Epithelial cell of prostate (primary cell): Measurements from ENCODE around the gene TUSC2.
"Not testable (repeated sequence)": the region's sequence is repeated elsewhere in the genome, so short reads cannot be mapped to it uniquely, and the experiment has no call there.

Experiments
- DNase-seq: peaks from one replicate; pipeline ENCODE4 v3.0.0-alpha.2; 2011; ENCODE audit warnings: low read depth, low spot score
- H3K27ac ChIP-seq: fragments of 450-650 bp; 2 replicates; pipeline ENCODE4 v1.5.1; 2017; ENCODE audit warnings: mild to moderate bottlenecking

Gene TUSC2

GRCh38 chr3:50320853-50321335 is 7.1 kb downstream of the TUSC2 start:
- DNase-seq: no peak

GRCh38 chr3:50319894-50320625 is 8.0 kb downstream of the TUSC2 start:
- H3K27ac ChIP-seq: peak overlapping the region; percentile 76
- DNase-seq: no peak

More at GRCh38 chr3:50320853-50321335, 7.1 kb downstream of the TUSC2 start:
- peak overlapping the region; percentile 76 for H3K27ac ChIP-seq

- no peak overlapping the region for H3K27ac ChIP-seq
- DNase-seq: no peak
These were observed 8.7 kb downstream of the TUSC2 start for GRCh38 chr3:50319181-50319893.

GRCh38 chr3:50318615-50319014 is 9.4 kb downstream of the TUSC2 start:
- peak overlapping the region; percentile 97 for H3K27ac ChIP-seq
- no peak for DNase-seq

GRCh38 chr3:50318163-50318562 is 9.9 kb downstream of the TUSC2 start:
- H3K27ac ChIP-seq: peak overlapping the region; percentile 97
- no peak for DNase-seq

- peak overlapping the region; percentile 97 for H3K27ac ChIP-seq
- no peak for DNase-seq
These were observed 10.7 kb downstream of the TUSC2 start for GRCh38 chr3:50317300-50317699.

- peak overlapping the region; percentile 97 for H3K27ac ChIP-seq
- peak; percentile 92 for DNase-seq
These were observed 11.3 kb downstream of the TUSC2 start for GRCh38 chr3:50316657-50317242.

- no peak for DNase-seq
- no peak overlapping the region for H3K27ac ChIP-seq
These were observed 13.2 kb downstream of the TUSC2 start for GRCh38 chr3:50314816-50315215.

- H3K27ac ChIP-seq: no peak overlapping the region
- no peak for DNase-seq
These were observed 13.7 kb downstream of the TUSC2 start for GRCh38 chr3:50314342-50314741.

- DNase-seq, H3K27ac ChIP-seq: not testable (repeated sequence)
These were observed 16.0 kb downstream of the TUSC2 start for GRCh38 chr3:50312041-50312440.

GRCh38 chr3:50304601-50305000 is 23.4 kb downstream of the TUSC2 start:
- peak; percentile 49 for DNase-seq
- H3K27ac ChIP-seq: peak overlapping the region; percentile 67

- DNase-seq: no peak
- peak within 1 kb of the TSS; percentile 67 for H3K27ac ChIP-seq
These were observed 24.8 kb downstream of the TUSC2 start, which contains the start of gene HYAL1 for GRCh38 chr3:50303013-50303815. Gene HYAL1 (minus strand): TSS chr3:50303574. CDS start chr3:50302956, 618 bp downstream.

- peak overlapping the region; percentile 91 for H3K27ac ChIP-seq
- DNase-seq: no peak
These were observed 25.7 kb downstream of the TUSC2 start for GRCh38 chr3:50302095-50303012.

- DNase-seq: no peak
- peak overlapping the region; percentile 91 for H3K27ac ChIP-seq
These were observed 27.3 kb downstream of the TUSC2 start for GRCh38 chr3:50300681-50301254.

- DNase-seq: peak; percentile 89
- H3K27ac ChIP-seq: peak overlapping the region; percentile 91
These were observed 27.9 kb downstream of the TUSC2 start for GRCh38 chr3:50299929-50300680.

- no peak for DNase-seq
- peak overlapping the region; percentile 91 for H3K27ac ChIP-seq
These were observed 28.4 kb downstream of the TUSC2 start for GRCh38 chr3:50299638-50299928.

GRCh38 chr3:50298836-50299637 is 29.0 kb downstream of the TUSC2 start, which contains the start of the genes HYAL3 and NAA80:
Gene HYAL3 (minus strand): TSS chr3:50299405. CDS start chr3:50295602, 3,803 bp downstream.
Gene NAA80 (minus strand): TSS chr3:50299405. CDS start chr3:50297463, 1,942 bp downstream.
- peak; percentile 98 for DNase-seq
- peak within 1 kb of the TSS; percentile 91 for H3K27ac ChIP-seq
